SW480 (cell line): ENCODE data around the gene CELA3B.
A peak's percentile ranks its signal among the peaks of the same experiment; 100 is the strongest.
"Not testable (repeated sequence)": the region's sequence is repeated elsewhere in the genome, so short reads cannot be mapped to it uniquely, and the experiment has no call there.

Experiments
- DNase-seq: peaks from one replicate; pipeline ENCODE4 v3.0.0-alpha.2; 2016; ENCODE audit warnings: low spot score

The CELA3B gene

DNA sequence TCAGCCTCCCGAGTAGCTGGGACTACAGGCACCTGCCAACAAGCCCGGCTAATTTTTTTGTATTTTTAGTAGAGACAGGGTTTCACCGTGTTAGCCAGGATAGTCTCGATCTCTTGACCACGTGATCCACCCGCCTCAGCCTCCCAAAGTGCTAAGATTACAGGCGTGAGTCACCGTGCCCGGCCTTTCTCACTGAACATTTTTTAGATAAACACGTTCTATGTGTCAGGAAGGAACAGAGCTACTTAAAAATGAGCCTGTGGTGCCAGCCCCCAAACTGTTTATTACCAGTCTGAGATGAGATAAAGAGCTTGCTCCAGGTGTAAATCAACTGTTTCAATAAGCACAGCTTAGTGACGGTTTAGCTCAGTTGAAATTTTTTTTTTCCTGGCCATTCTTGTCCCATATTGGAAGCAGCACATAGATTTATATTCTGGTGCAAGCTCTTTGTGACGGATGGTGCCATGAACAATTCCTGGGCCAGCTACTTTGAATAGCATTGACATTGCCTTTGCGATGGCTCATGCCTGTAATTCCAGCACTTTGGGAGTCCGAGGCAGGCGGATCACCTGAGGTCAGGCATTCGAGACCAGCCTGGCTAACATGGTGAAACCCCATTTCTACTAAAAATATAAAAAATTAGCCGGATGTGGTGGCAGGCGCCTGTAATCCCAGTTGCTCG is 33.7 kb upstream of the CELA3B start:
- DNase-seq = not testable (repeated sequence)

DNA sequence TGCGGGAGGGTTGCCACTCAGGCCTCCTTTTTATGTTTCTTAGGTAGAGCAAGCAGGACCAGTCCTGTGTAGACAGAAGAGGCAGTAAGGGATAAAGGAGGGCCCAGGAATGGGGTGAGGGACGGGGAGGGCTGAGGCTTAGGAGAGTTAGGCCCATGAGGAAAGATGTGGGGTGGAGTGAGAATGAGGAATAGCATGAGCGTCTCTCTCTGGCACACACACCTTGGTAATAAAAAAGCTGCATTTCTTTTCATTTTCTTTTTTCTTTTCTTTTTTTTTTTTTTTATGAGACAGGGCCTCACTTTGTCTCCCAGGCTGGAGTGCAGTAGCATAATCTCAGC is 32.1 kb upstream of the CELA3B start:
- DNase-seq = no peak

DNA sequence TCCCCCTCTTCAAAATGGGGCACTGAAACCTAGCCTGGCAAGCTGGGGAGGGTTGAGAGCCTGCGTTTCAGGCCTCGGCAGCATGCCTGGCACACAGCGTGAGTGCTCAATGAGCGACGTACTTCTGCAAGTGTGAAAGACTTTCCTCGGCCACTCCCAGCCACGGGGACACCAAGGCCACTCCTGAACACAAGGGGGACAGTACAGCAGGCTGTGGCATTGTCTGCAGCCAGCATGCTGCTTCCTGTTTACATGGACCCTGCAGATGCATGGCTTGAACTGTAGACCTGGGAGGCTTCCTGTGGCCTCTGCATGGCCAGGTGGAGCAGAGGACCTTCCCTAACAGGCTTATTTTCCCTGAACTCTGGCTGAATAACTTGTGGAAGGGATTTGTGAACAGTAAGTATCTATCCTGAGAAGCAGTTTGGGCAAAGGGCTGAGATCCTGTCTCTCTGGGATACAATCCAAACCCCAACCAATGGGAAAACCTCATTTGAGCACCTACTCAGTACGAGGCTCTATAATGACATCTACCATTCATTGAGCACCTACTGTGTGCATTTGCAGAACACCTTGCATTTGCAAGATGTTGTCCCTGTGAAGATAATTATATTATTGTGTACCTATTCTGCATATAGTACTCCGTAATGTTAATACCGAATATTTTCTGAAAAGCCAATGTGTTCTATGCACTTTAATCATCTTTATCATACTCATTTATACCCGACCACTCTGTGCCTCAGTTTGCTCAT is 29.8 kb upstream of the CELA3B start:
- DNase-seq = no peak

DNA sequence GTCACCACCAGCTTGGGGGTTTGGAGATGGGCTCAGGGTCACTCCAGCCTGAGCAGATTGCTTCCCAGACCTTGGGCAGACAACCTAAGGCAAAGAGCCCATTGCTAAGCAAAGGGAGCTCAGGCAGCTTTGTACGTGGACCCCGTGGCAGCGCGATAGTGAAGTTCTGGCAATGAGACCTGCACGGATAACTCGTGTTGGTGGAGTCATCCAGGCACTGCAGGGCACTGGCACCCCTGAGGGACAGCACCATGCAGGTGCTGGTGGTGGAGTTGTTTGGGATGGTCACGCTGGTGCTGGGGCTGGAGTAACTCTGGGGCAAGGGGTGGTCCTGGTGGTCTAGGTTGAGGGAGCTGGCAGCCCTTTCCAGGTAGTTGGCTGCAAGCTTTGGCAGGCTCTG is 26.1 kb upstream of the CELA3B start:
- no peak for DNase-seq

DNA sequence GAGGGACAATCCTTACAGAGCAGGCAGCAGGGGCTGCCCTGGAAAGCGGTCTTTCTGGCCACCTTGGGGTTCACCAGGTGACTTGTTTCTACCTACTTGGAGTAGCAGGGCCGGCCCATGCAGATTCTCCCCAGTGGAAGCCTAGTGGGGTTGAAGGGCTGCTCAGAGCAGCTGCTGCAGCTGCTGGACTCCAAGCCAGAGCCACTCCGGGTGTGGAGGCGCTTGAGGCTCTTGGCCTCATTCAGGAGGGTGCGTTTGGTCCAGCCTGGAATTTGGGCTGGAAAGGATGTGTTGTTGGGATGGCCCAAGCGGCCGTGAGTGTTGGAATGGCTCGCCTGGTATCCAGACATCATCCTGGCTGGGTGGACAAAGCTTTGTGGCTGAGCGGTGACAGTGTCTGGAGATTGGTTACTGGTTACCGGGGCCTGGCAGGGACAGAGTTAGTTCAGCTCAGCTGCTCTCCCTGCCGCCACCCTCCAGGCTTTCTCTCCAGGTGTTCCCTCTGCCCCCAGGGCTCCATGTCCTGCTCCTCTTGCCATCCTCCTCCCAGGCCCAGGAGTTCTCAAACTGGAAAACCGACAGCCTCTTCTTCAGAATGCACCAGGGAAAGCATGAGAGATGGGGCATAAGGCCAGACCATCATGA is 25.5 kb upstream of the CELA3B start:
- no peak for DNase-seq

DNA sequence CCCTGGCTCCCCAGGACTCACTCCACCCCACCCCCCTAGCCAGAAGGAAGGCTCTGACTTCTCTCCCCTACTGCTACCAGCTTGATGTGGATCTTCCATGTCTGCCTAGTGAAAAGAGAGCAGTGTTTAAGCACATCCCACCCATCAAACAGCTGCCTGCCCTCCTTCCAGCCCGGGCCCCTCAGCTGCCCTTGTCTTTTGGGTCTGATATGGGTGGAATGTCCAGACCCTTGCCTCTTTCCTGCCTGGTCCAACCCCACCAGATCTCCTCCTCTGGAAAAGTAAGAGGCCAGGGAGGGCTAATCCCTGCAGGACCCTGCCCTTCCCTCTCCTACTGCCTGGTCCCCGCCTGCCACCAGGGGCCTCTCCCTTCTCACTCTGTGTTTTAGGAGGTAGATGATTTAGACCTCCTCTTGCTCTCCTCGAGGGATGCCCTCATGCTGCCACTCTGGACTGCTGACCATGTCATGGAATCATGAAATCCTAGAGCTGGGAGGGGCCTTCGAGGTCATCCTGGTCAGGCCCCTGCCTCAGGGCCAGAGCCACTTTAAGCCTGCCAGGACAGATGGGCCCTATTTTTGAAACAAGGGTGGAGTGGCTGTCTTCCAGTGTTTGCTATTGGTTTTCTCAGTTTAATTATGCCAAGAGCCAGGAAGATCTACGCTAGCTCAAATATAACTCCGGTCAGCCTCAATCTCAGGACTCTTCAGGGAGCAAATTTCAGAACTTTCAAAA is 23.9 kb upstream of the CELA3B start:
- no peak for DNase-seq

DNA sequence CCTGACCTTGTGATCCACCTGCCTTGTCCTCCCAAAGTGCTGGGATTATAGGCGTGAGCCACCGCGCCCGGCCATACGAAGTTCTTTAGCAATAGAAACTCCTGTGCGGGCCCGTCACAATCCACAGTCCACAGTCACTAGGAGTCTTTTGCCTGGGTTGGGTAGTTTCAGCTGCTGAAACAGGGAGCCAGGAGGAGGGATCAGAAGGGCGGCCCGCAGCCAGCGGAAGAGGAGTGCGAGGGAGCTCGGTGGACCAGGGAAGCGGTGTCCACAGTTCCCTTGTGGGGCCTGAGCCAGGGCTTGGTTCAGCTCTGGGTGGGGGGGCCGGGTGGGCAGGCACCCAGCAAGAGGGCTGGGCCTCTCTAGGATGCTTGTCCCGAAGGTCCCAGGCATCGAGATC is 21.8 kb upstream of the CELA3B start:
- DNase-seq = no peak

DNA sequence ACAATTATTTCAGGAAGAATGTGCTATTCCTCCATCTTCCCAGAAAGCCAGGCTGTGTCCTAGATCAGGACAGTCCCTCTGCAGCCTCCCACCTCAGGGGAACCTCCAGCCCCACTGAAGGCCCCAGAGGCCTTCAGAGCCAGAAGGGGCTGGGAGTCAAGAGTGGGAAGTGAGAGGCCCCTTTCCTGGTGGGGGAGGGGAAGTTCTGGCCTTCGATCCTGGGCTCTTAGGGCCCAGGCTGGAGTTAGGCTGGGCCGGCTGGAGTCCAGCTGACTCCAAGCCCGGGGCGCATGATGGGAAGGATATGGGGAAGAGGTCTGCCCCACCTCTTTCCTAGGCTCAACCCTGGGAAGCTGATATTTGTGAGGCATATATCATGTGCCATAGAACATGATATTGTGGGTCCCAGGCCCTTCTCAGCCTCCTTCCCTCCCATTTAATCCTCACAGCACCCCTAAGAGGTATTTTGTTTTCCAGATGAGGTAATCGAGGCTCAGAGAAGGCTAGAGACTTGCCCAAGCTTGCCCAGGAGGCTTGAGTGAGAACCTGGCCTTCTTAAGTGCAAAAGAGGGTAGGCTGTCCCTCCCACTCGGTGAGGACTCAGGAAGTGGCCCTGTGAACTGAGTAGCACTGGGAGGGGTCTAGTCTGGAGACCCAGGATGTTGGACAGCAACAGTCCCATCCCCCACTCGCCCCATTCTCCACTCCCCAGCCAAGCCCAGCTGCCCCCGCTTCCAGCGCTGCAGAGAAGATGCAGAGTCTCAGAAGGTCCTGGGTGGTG is 21.1 kb upstream of the CELA3B start:
- DNase-seq = no peak

DNA sequence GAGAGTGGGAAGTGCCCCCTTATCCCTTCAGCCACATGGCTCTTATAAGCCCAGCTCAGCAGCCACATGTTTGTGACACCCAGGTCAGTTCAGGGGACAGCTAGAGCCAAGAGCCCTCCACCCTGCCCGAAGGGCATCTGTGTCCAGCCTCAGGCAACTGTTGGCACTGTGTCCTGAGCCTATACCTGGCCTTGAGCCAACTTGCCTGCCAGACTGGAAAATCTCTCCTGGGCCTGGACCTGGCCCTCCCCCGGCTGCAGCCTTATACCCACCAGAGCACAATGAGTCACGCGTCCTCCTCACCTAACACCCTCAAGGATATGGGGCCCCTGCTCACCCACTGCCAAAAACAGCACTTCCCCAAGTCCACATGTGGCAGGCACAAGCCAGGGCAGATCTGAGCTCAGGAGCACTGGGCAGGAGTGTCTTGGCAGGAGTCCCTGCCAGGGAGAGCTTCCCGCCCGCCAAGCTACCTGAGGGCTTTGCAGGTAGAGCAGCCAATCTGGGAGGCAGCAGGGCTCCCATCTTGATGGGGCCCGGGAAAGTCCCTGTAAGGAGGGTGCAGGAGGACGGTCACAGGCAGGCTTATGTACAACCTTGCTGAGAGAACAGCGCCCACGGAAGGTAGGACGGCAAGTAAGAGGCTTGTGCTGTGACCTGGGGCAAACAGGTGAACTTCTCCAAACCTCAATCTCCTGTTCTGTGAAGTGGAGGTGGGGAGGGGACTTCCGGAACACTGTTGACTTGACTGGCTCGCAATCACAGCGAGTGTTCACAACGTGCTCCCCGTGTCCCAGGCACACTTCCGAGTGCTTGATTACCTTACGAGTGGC is 19.9 kb upstream of the CELA3B start:
- DNase-seq = peak; percentile 46

DNA sequence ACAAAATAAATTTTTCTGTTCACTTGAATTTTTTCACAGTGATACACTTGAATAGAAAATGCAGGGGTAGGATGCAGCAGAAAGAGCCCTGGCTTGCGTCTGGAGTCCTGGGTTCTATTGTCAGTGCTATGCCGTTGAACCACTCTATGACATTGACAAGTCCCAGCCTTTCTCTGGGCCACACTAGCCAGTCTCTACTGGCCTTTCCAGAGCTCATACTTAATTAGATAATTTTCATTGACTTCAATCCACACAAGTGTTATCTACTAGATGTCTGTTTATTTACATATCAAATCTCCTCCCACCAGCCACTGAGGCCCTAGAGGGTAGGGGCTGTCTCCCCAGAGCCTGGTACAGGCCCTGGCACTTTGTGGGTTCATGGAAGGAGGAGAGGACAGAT is 15.5 kb upstream of the CELA3B start:
- DNase-seq = no peak

DNA sequence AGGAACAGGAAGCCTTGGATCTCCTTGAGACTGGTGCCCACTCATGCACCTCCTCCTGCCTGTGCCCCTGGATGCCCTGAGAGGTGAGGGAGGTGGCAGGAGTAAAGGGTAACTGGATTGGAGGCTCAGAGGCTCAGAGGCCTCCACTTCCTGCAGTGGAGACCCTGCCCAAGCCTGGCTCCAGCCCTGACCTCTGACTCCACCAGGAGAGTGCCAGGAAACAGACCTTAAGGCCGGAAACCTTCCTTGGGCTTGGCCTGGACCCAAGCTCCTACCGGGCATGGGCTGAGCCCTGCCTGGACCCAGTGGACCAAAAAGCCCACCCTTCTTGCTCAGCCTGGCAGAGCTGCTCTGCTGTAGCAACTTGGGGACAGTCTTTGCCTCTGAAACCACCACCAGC is 15.0 kb upstream of the CELA3B start:
- DNase-seq = no peak

DNA sequence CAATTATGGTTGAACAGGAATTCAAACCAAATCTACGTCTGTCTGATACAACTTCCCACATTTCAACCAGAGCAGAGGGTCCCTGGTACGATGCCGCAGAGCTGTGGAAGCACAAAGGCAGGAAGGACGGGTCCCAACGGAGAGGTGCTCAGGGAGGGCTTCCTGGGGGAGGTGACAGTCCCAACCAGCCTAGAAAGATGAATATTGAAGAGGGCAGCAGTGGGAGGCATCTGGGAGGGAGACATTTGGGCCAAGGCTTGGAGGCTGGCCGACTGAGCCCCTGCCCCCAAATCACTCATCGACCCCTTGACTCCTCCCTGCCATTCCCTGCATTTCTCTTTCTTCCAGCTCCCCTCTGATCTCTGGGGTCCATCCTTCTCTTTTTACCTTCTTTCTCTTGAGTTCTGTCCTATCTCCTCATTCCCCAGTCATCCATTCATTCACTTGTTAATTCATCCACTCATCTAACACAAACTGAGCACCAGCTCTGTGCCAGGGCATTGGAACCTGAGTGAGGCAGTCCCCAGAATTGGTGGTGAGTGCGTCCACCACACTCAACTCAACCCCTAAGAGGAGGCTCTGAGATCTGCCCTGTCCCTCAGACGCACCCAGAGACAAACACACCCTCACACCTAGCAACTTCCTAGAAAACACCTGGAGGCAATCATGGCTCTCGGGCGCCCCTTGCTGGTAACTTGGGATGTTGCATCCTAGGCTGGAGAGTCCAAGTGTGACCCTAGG is 13.2 kb upstream of the CELA3B start:
- DNase-seq = peak; percentile 61

DNA sequence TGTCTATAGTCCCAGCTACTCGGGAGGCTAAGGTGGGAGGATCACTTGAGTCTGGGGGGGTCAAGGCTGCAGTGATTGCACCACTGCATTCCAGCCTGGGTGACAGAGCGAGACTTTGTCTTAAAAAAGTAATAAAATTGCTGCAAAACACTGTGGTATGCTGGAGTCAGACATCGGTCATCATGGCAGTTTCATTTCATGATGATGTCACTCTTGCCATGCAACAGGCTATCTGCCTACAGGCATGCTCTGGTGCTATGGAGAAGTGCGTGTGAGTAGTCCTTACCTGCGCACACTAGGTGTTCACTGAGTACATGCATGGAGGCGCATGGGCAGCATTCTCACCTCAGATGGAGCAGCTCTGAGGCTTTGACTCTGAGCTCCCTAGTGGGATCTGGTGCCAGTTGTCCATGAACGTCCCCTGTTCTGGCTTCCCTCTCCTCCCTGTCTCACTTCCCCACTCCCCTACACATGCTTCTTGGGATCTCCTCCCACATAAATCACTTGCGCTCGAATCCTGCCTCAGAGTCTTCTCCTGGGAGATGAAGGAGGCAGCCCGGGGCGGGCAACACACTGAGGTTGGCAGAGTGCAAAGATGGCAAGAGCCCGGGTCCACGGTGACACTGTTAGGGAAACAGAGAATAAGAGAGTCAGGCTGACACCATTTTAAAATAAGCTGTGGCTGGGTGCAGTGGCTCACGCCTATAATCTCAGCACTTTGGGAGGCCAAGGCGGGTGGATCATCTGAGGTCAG is 10.4 kb upstream of the CELA3B start:
- DNase-seq = no peak

DNA sequence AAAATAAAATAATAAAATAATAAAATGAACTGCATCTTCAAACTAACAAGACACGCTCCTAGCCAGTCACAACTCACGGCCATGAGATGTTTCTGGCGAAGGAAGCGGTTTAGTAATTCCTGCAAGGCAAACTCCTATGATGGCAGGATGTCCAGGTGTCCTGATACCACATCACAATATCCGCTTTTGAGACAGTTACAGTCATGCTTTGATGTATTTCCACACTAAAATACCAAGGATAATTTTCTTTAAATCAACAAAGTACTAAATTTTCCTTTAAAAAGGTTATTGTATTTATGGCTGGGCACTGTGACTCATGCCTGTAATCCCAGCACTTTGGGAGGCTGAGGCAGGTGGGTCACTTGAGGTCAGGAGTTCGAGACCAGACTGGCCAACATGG is 9.6 kb upstream of the CELA3B start:
- DNase-seq = peak; percentile 2

DNA sequence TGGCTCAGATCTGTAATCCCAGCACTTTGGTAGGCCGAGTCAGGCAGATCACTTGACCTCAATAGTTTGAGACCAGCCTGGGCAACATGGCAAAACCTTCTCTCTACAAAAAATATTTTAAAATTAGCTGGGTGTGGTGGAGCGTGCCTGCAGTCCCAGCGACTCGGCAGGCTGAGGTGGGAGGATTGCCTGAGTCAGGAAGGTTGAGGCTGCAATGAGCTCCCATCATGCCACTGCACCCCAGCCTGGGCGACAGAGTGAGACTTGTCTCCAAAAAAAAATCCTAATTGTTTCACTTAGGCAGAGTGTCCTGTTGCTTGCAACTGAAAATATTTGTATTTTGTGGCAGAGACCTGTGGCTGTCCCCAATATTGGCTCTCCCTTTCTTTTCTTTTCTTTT is 7.8 kb upstream of the CELA3B start:
- DNase-seq = not testable (repeated sequence)

DNA sequence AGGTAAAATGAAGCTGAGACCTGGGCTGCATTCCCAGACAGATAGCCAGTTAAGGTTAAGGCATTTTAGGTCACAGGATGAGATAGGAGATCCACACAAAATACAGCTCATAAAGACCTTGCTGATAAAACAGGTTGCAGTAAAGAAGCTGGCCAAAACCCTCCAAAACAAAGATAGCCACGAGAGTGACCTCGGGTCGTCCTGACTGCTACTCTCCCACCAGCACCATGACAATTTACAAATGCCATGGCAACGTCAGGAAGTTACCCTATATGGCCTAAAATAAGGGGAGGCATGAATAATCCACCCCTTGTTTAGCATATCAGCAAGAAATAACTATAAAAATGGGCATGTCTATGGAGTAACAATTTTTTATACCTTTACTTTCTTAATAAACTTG is 6.3 kb upstream of the CELA3B start:
- not testable (repeated sequence) for DNase-seq

DNA sequence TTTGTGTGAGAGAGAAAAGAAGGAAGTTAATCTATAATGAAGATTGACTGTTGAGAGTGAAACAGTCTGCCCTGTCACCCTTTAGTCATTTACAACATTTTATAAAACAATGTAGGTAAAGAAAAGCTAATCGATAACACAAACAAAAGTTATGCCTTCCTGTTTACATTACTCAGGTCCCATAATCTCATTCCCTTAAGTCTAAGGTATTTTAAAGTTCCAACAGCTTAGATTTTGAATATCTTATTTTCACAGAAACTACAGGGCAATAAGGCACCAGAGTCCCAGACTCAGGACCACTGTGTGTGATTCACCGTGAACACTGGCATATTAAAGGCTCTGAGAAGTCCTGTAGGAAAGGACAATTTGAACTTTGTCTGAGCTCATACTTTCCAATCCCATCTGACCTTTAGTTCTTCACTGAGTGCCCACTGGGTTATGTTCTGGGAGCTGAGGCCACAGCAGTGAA is 3.8 kb upstream of the CELA3B start:
- not testable (repeated sequence) for DNase-seq

DNA sequence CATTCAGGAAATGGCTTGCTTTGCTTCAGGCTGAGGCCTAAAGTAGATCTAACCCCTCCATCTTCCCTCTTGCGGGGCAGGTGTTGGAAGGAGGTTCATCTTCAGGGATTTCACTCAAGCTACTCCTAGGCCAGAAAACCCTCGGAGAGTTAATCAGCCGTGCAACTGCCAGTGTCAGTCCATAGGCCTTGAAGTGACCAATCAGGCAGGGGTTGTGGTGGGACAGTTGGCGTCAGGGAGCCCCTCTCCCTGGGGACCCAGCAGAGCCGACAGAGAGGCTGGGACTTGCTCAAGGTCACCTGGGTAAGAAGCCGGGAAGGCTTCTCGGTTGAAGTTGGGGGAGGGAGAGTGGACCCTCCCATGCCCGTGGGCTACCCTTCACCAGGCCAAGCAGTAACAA is 2.9 kb upstream of the CELA3B start:
- DNase-seq = not testable (repeated sequence)

DNA sequence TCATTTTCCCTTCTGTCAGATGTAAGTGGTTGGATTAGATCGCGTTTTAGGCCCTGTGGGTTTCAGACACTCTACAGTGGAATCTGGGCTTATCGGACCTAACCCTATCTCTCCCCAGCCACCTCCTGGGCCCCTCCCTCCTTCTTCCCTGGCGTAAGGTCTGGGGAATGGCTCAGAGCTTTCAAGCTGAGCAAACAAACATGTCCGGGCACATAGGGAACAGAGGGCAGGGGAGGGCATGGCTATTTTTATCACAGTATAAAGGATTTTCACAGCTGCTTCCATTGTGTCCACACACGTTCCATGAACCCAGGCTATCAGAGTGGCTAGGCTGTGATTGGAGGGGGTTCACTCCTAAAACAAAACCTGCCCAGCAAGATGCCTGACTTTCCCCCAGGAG is 2.1 kb upstream of the CELA3B start:
- DNase-seq = not testable (repeated sequence)
